SK-N-SH (cell line): ENCODE results near the gene FNDC11. TPM values are rescaled to one million over a fixed set of nuclear protein-coding genes. Genes with fewer than 3 reads are reported as not detected.

Experiments used
- CTCF ChIA-PET: fragments of 300-600, 350-600 bp; formaldehyde crosslinking; extraction: SDS; loops from one replicate; lab custom pipeline; 2021; lab: Yijun Ruan, JAX
- POLR2A ChIA-PET: fragments of 350-600 bp; sonication (Branson Sonifier 250); formaldehyde crosslinking; extraction: SDS; loops from one replicate; lab custom pipeline; 2020; ENCODE audit warnings: antibody characterized with exemption, inconsistent platforms; lab: Yijun Ruan, JAX
- DNase-seq: peaks from one replicate; pipeline ENCODE4 v3.0.0; 2012
- H2AFZ ChIP-seq: fragments of 200-600 bp; sonication (generic); 2 replicates; pipeline ENCODE4 v1.8.1; 2016; ENCODE audit warnings: antibody characterized with exemption, mild to moderate bottlenecking, low read depth
- H3F3A ChIP-seq: fragments of 200-600 bp; sonication (generic); replicated peaks from 2 replicates; pipeline ENCODE3; 2016; ENCODE audit warnings: antibody characterized with exemption, mild to moderate bottlenecking; ENCODE audit not compliant: insufficient read depth
- H3K27ac ChIP-seq, 2 experiments: fragments of 200-500 bp in 1 of 2; fragments of 200-600 bp in 1 of 2; sonication (Bioruptor generic) in 1 of 2; sonication (generic), shearing (Covaris generic) in 1 of 2; 2 replicates each; pipeline versions ENCODE4 v1.5.1 to v1.6.1; 2014 to 2016; ENCODE audit warnings: low read depth in 2 of 2, inconsistent platforms in 1 of 2, low read length in 1 of 2, mild to moderate bottlenecking in 1 of 2, mixed read lengths in 1 of 2
- H3K27me3 ChIP-seq: fragments of 200-600 bp; sonication (generic), shearing (Covaris generic); 2 replicates; pipeline ENCODE4 v1.6.1; 2016; ENCODE audit warnings: mixed run types; ENCODE audit not compliant: insufficient read depth
- H3K36me3 ChIP-seq, 2 experiments: fragments of 200-500 bp in 1 of 2; fragments of 200-600 bp in 1 of 2; sonication (Bioruptor generic) in 1 of 2; sonication (generic) in 1 of 2; replicated peaks in 1 of 2; 2 replicates each; pipeline versions ENCODE3 to v1.5.1; 2014 to 2016; ENCODE audit warnings: low read length in 1 of 2, mild to moderate bottlenecking in 1 of 2; ENCODE audit not compliant: insufficient read depth in 2 of 2, control insufficient read depth in 1 of 2
- H3K4me1 ChIP-seq, 2 experiments: fragments of 200-500 bp in 1 of 2; fragments of 200-600 bp in 1 of 2; sonication (Bioruptor generic) in 1 of 2; sonication (generic), shearing (Covaris generic) in 1 of 2; 2 replicates each; pipeline versions ENCODE4 v1.5.1 to v1.6.1; 2014 to 2016; ENCODE audit warnings: low read depth in 1 of 2, low read length in 1 of 2, mixed run types in 1 of 2; ENCODE audit not compliant: insufficient read depth in 2 of 2, control insufficient read depth in 1 of 2
- H3K4me2 ChIP-seq: fragments of 200-600 bp; sonication (generic), shearing (Covaris generic); 2 replicates; pipeline ENCODE4 v1.6.1; 2017; ENCODE audit warnings: mixed run types
- H3K4me3 ChIP-seq, 2 experiments: fragments of 200-500 bp in 1 of 2; fragments of 200-600 bp in 1 of 2; sonication (Bioruptor generic) in 1 of 2; sonication (generic), shearing (Covaris generic) in 1 of 2; 2 replicates each; pipeline versions ENCODE4 v1.5.1 to v1.8.1; 2014 to 2016; ENCODE audit warnings: low read depth in 2 of 2, inconsistent platforms in 1 of 2, low read length in 1 of 2, mild to moderate bottlenecking in 1 of 2, mixed read lengths in 1 of 2, moderate library complexity in 1 of 2
- H3K79me2 ChIP-seq: fragments of 200-600 bp; sonication (generic); 2 replicates; pipeline ENCODE4 v1.8.1; 2017; ENCODE audit warnings: mild to moderate bottlenecking; ENCODE audit not compliant: insufficient read depth
- H3K9ac ChIP-seq: fragments of 200-600 bp; sonication (generic); 2 replicates; pipeline ENCODE4 v1.6.1; 2017; ENCODE audit warnings: mixed run types
- H3K9me2 ChIP-seq: fragments of 200-600 bp; sonication (generic); 2 replicates; pipeline ENCODE4 v1.6.1; 2017; ENCODE audit warnings: mixed run types
- H3K9me3 ChIP-seq: fragments of 200-600 bp; sonication (generic); 2 replicates; pipeline ENCODE4 v1.6.1; 2017; ENCODE audit warnings: mixed run types, mild to moderate bottlenecking, moderate library complexity
- H4K20me1 ChIP-seq: fragments of 200-600 bp; sonication (generic); 2 replicates; pipeline ENCODE4 v1.6.1; 2017; ENCODE audit warnings: mild to moderate bottlenecking, mixed run types; ENCODE audit not compliant: insufficient read depth
- EZH2phosphoT487 ChIP-seq: fragments of 200-600 bp; sonication (generic); IDR thresholded peaks from 2 replicates; pipeline ENCODE4 v1.6.1; 2017; ENCODE audit warnings: low read depth, mixed run types, mild to moderate bottlenecking, antibody characterized with exemption, moderate library complexity, borderline replicate concordance
- FOXM1 ChIP-seq: IDR thresholded peaks from 2 replicates; pipeline ENCODE4 v1.4.0; 2012; ENCODE audit warnings: low read depth, mild to moderate bottlenecking
- GATA2 ChIP-seq: sonication (generic); formaldehyde crosslinking; IDR thresholded peaks from 2 replicates; pipeline ENCODE4 v1.5.0; 2020; ENCODE audit warnings: mild to moderate bottlenecking, missing genetic modification reagents
- NFIC ChIP-seq: IDR thresholded peaks from 2 replicates; pipeline ENCODE4 v1.4.0; 2012; ENCODE audit warnings: borderline replicate concordance
- SIN3A ChIP-seq: IDR thresholded peaks from 2 replicates; pipeline ENCODE4 v1.6.1; 2012; ENCODE audit warnings: low read depth, mild to moderate bottlenecking, low read length, moderate library complexity, borderline replicate concordance
- SMC3 ChIP-seq: IDR thresholded peaks from 2 replicates; pipeline ENCODE4 v1.6.1; 2012; ENCODE audit warnings: low read depth, low read length, improper control_type of control experiment
- TCF12 ChIP-seq: IDR thresholded peaks from 2 replicates; pipeline ENCODE4 v1.4.0; 2012
- USF2 ChIP-seq: fragments of 150-350 bp; IDR thresholded peaks from 2 replicates; pipeline ENCODE4 v1.6.1; 2017; ENCODE audit warnings: antibody characterized with exemption, low read length, low read depth, borderline replicate concordance
- WGBS: methylation state at CpG from one replicate; pipeline ENCODE4 v1.1.6; 2017; ENCODE audit warnings: low lambda C conversion rate; 5-methylcytosine and 5-hydroxymethylcytosine counted together
- polyA plus RNA-seq, 3 experiments: library from polyadenylated mRNA; depleted of rRNA; stranded (reverse); fragments of >200 nt; gene quantifications; 2 replicates each; pipeline ENCODE4 v1.2.3, GENCODE V29; 2012
- TF ChIP-seq, protein P1 (sequence below): IDR thresholded peaks from 2 replicates; pipeline ENCODE4 v1.4.0; 2012; ENCODE audit warnings: low read depth, borderline replicate concordance
- TF ChIP-seq, protein P2 (sequence below): IDR thresholded peaks from 2 replicates; pipeline ENCODE4 v1.4.0; 2012; ENCODE audit warnings: low read depth, borderline replicate concordance

FNDC11 gene
- polyA plus RNA-seq, 1 of the 3 experiments (the other 2 are of a cell fraction): 5.5 TPM

GRCh38 chr20:63574829-63575743 lies 21.1 kb downstream of the FNDC11 start:
- H3K27me3 ChIP-seq: no peaks in the 10 kb centered on the region
- H3K4me1 ChIP-seq: peaks cover 3 to 28% of the 10 kb centered on the region in 2 experiments; a peak in 2 of 4 replicates
- H3K9ac ChIP-seq: no peak overlapping the region
- no peak overlapping the region for H3K4me3 ChIP-seq
- ChIA-PET POLR2A (no interaction called here), CTCF (interaction anchor here (0.7 kb wide), 1 partner anchor 265 kb away, joined by 3 read pairs; no protein-coding TSS in a partner anchor)
- H3F3A ChIP-seq: no peaks in the 10 kb centered on the region
- TF ChIP-seq USF2: no peak
- no peaks in the 10 kb centered on the region for H4K20me1 ChIP-seq
- H3K9me3 ChIP-seq: no peaks in the 10 kb centered on the region
- H3K9me2 ChIP-seq: no peaks in the 10 kb centered on the region
- 0 out of 2 replicates have a peak overlapping the region, but pooled peaks have one; percentile 84 for H2AFZ ChIP-seq
- no peak overlapping the region; the same call in 1 of the 2 replicates for H3K4me2 ChIP-seq
- peaks cover 8% of the 10 kb centered on the region; the same call in 1 of the 2 replicates for H3K79me2 ChIP-seq
- H3K27ac ChIP-seq: no peak overlapping the region; a peak in 1 of 4 replicates
- H3K36me3 ChIP-seq: peaks cover 0 to 6% of the 10 kb centered on the region in 2 experiments
- no peak for DNase-seq
- 86% methylated on average over 25 of the region's 28 CpGs for WGBS

DNA sequence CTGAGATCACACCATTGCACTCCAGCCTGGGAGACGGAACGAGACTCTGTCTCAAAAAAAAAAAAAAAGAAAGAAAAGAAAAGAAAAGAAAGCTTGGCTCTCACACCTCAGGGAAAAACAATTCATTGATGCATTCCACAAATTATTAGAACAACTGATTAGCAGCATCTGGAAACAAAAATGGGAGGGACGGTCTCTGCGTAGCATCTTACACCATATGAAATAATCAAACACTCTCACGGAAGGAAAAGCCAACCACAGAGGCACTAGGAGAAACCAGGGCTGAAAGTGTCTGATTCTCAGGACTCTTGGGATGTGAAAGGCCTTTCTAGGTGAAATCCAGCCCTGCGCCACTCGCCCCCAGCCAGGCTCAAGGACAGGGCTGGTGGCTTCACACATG lies 22.4 kb downstream of the FNDC11 start:
- POLR2A ChIA-PET: no interaction called here
- DNase-seq: no peak
- no peak overlapping the region for H2AFZ ChIP-seq
- no peak overlapping the region for H3K4me3 ChIP-seq
- H3K4me1 ChIP-seq: peaks cover 3 to 36% of the 10 kb centered on the region in 2 experiments; a peak in 2 of 4 replicates
- CTCF ChIA-PET: no interaction called here
- H3K9me3 ChIP-seq: no peaks in the 10 kb centered on the region
- H3K79me2 ChIP-seq: peaks cover 8% of the 10 kb centered on the region; the same call in 1 of the 2 replicates
- H3K9me2 ChIP-seq: no peaks in the 10 kb centered on the region
- H3K9ac ChIP-seq: no peak overlapping the region
- no peaks in the 10 kb centered on the region for H3F3A ChIP-seq
- no peaks in the 10 kb centered on the region for H4K20me1 ChIP-seq
- H3K36me3 ChIP-seq: peaks cover 0 to 6% of the 10 kb centered on the region in 2 experiments
- no peaks in the 10 kb centered on the region for H3K27me3 ChIP-seq
- TF ChIP-seq, protein P1, sequence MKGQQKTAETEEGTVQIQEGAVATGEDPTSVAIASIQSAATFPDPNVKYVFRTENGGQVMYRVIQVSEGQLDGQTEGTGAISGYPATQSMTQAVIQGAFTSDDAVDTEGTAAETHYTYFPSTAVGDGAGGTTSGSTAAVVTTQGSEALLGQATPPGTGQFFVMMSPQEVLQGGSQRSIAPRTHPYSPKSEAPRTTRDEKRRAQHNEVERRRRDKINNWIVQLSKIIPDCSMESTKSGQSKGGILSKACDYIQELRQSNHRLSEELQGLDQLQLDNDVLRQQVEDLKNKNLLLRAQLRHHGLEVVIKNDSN: no peak
- no peak for TF ChIP-seq SIN3A
- no peak for TF ChIP-seq SMC3
- no peak for TF ChIP-seq TCF12
- no peak for TF ChIP-seq EZH2phosphoT487
- no peak for TF ChIP-seq NFIC
- TF ChIP-seq GATA2 (CRISPR knock-in tag): no peak
- TF ChIP-seq, protein P2, sequence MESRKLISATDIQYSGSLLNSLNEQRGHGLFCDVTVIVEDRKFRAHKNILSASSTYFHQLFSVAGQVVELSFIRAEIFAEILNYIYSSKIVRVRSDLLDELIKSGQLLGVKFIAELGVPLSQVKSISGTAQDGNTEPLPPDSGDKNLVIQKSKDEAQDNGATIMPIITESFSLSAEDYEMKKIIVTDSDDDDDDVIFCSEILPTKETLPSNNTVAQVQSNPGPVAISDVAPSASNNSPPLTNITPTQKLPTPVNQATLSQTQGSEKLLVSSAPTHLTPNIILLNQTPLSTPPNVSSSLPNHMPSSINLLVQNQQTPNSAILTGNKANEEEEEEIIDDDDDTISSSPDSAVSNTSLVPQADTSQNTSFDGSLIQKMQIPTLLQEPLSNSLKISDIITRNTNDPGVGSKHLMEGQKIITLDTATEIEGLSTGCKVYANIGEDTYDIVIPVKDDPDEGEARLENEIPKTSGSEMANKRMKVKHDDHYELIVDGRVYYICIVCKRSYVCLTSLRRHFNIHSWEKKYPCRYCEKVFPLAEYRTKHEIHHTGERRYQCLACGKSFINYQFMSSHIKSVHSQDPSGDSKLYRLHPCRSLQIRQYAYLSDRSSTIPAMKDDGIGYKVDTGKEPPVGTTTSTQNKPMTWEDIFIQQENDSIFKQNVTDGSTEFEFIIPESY: no peak
- no peak for TF ChIP-seq FOXM1
- TF ChIP-seq, all 33 proteins: peak for 0
- no peak overlapping the region for H3K27ac ChIP-seq
- WGBS: 93% methylated on average over 7 of the region's 7 CpGs
- no peak overlapping the region for H3K4me2 ChIP-seq
